RPMI8226 (cell line): ENCODE results near the gene TBCB.
"Not testable (repeated sequence)": the region's sequence is repeated elsewhere in the genome, so short reads cannot be mapped to it uniquely, and the experiment has no call there.

Source experiments
- DNase-seq: peaks from one replicate; pipeline ENCODE4 v3.0.0-alpha.2; 2015

TBCB gene

GRCh38 chr19:36115453-36116343 is at the start of gene TBCB:
TSS of gene TBCB (plus strand) at chr19:36115468. CDS start at chr19:36115561, 93 bp downstream.
- no peak for DNase-seq

GRCh38 chr19:36067681-36068080 is 47.6 kb upstream of the TBCB start:
- no peak for DNase-seq

GRCh38 chr19:36068810-36069499 is 46.3 kb upstream of the TBCB start:
- DNase-seq = not testable (repeated sequence)

GRCh38 chr19:36072081-36072480 is 43.2 kb upstream of the TBCB start:
- no peak for DNase-seq

- no peak for DNase-seq
Measured at GRCh38 chr19:36073121-36073876, 42.0 kb upstream of the TBCB start.

GRCh38 chr19:36079389-36079945 is 35.8 kb upstream of the TBCB start:
- no peak for DNase-seq

GRCh38 chr19:36081385-36081784 is 33.9 kb upstream of the TBCB start:
- DNase-seq = no peak

- DNase-seq = no peak
Measured at GRCh38 chr19:36081894-36082293, 33.4 kb upstream of the TBCB start.

GRCh38 chr19:36082916-36083315 is 32.4 kb upstream of the TBCB start:
- DNase-seq = no peak

GRCh38 chr19:36084231-36085009 is 30.8 kb upstream of the TBCB start:
- DNase-seq = no peak

GRCh38 chr19:36086326-36086725 is 28.9 kb upstream of the TBCB start:
- no peak for DNase-seq

GRCh38 chr19:36089847-36090246 is 25.4 kb upstream of the TBCB start:
- DNase-seq = no peak

GRCh38 chr19:36090910-36091695 is 24.2 kb upstream of the TBCB start:
- DNase-seq = no peak

- DNase-seq = no peak
Measured at GRCh38 chr19:36092566-36092965, 22.7 kb upstream of the TBCB start.

- DNase-seq = no peak
Measured at GRCh38 chr19:36093146-36093662, 22.1 kb upstream of the TBCB start.

- DNase-seq = no peak
Measured at GRCh38 chr19:36093687-36094086, 21.6 kb upstream of the TBCB start.

- DNase-seq = no peak
Measured at GRCh38 chr19:36097036-36097435, 18.2 kb upstream of the TBCB start.

GRCh38 chr19:36099166-36099785 is 16.0 kb upstream of the TBCB start:
- no peak for DNase-seq

GRCh38 chr19:36100476-36100875 is 14.8 kb upstream of the TBCB start:
- no peak for DNase-seq

GRCh38 chr19:36101550-36102327 is 13.5 kb upstream of the TBCB start:
- no peak for DNase-seq
